Fibroblast of lung (primary cell): ENCODE data around the gene EGLN3. TPM values are rescaled to one million over a fixed set of nuclear protein-coding genes. Genes with fewer than 3 reads are reported as not detected.
"Not testable (repeated sequence)": the region's sequence is repeated elsewhere in the genome, so short reads cannot be mapped to it uniquely, and the experiment has no call there.

ENCODE experiments used
- DNase-seq, 2 donors: peaks; one replicate each; pipeline versions ENCODE4 v3.0.0 to v3.0.0-alpha.2; 2010; ENCODE audit warnings: low read depth in 2 of 2
- H2AFZ ChIP-seq: 2 replicates; pipeline ENCODE4 v1.5.1; 2012; ENCODE audit warnings: low read length, control low read depth, inconsistent platforms
- H3K27ac ChIP-seq: 2 replicates; pipeline ENCODE4 v1.5.1; 2011; ENCODE audit warnings: low read length, control low read depth; ENCODE audit not compliant: insufficient read depth
- H3K27me3 ChIP-seq: 2 replicates; pipeline ENCODE4 v1.5.1; 2011; ENCODE audit warnings: mild to moderate bottlenecking, low read length; ENCODE audit not compliant: control insufficient read depth, insufficient read depth
- H3K36me3 ChIP-seq: 2 replicates; pipeline ENCODE4 v1.5.1; 2011; ENCODE audit warnings: low read length; ENCODE audit not compliant: control insufficient read depth, insufficient read depth
- H3K4me1 ChIP-seq: 2 replicates; pipeline ENCODE4 v1.5.1; 2011; ENCODE audit warnings: low read length; ENCODE audit not compliant: control insufficient read depth, insufficient read depth; ENCODE audit errors: extremely low read depth
- H3K4me2 ChIP-seq: 2 replicates; pipeline ENCODE4 v1.5.1; 2011; ENCODE audit warnings: low read length, control low read depth; ENCODE audit not compliant: insufficient read depth; ENCODE audit errors: extremely low read depth
- H3K4me3 ChIP-seq, 4 experiments: fragments of 200-600 bp in 1 of 4; sonication (generic) in 1 of 4; replicated peaks in 1 of 4; 2 replicates each; pipeline ENCODE4 v1.5.1; 2011 to 2016; ENCODE audit warnings: low read length in 4 of 4, low read depth in 3 of 4, mild to moderate bottlenecking in 3 of 4, control low read depth in 2 of 4, inconsistent platforms in 1 of 4, mixed read lengths in 1 of 4; ENCODE audit not compliant: insufficient read depth in 1 of 4; ENCODE audit errors: control extremely low read depth in 1 of 4
- H3K79me2 ChIP-seq: 2 replicates; pipeline ENCODE4 v1.5.1; 2012; ENCODE audit warnings: mild to moderate bottlenecking, low read length, inconsistent platforms; ENCODE audit not compliant: control insufficient read depth, insufficient read depth
- H3K9ac ChIP-seq: 2 replicates; pipeline ENCODE4 v1.5.1; 2011; ENCODE audit warnings: mild to moderate bottlenecking, low read length, control low read depth; ENCODE audit not compliant: insufficient read depth
- H3K9me3 ChIP-seq: 2 replicates; pipeline ENCODE4 v1.5.1; 2012; ENCODE audit warnings: low read depth, low read length; ENCODE audit not compliant: control insufficient read depth, insufficient read depth
- H4K20me1 ChIP-seq: 2 replicates; pipeline ENCODE4 v1.5.1; 2011; ENCODE audit warnings: low read length; ENCODE audit not compliant: control insufficient read depth, insufficient read depth; ENCODE audit errors: extremely low read depth
- EZH2 ChIP-seq: IDR thresholded peaks from 2 replicates; pipeline ENCODE4 v1.5.1; 2012; ENCODE audit warnings: low read length, control low read depth, mild to moderate bottlenecking; ENCODE audit errors: missing control alignments
- polyA plus RNA-seq, 2 donors: library from polyadenylated mRNA; depleted of rRNA in 1 of 2; stranded (reverse) in 1 of 2; unstranded in 1 of 2; fragments of >200 nt; gene quantifications; 2 replicates each; pipeline ENCODE4 v1.2.1, GENCODE V29; 2011 to 2012; ENCODE audit warnings: missing spikeins in 1 of 2
- total RNA-seq: library from RNA; depleted of rRNA; stranded (reverse); fragments of >200 nt; gene quantifications from 2 replicates; pipeline ENCODE4 v1.2.1, GENCODE V29; 2014
- TF ChIP-seq, protein P1 (sequence below), 2 donors: IDR thresholded peaks in 1 of 2; conservative IDR thresholded peaks in 1 of 2; 1 replicate in 1 of 2; 2 replicates in 1 of 2; pipeline ENCODE4 v1.5.1; 2011 to 2012; ENCODE audit warnings: low read length in 2 of 2, control low read depth in 1 of 2, inconsistent platforms in 1 of 2, low read depth in 1 of 2, mild to moderate bottlenecking in 1 of 2

Gene EGLN3
- total and polyA plus RNA-seq, 2 donors (not counting 1 experiment from before 2014, with no cell fraction given): 0.08 to 0.66 TPM

DNA sequence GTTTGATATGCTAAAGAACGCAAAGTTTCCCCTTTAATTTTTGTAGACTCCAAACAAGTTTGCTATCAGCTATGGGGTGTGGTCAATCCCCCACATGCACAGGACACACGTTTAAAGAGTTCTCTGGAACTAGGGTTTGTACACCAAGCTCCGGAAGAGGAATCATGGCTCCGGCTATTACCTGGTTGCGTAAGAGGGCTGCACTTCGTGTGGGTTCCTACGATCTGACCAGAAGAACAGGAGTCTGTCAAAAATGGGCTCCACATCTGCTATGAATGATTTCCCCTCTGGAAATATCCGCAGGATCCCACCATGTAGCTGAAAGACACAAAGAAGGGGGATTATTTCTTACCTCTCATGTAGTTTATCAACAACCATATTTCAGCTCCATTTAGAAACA, 22.0 kb downstream of the EGLN3 start:
- Histone ChIP-seq H3K27ac (no peak overlapping the region), H3K79me2 (no peaks in the 10 kb centered on the region), H3K27me3 (no peaks in the 10 kb centered on the region), H3K4me3 (no peak overlapping the region), H2AFZ (no peak overlapping the region), H3K9me3 (no peaks in the 10 kb centered on the region), H3K9ac (no peak overlapping the region), H3K36me3 (no peaks in the 10 kb centered on the region), H4K20me1 (no peaks in the 10 kb centered on the region), H3K4me2 (no peak overlapping the region), H3K4me1 (no peaks in the 10 kb centered on the region)
- TF ChIP-seq EZH2: no peak
- TF ChIP-seq, protein P1, sequence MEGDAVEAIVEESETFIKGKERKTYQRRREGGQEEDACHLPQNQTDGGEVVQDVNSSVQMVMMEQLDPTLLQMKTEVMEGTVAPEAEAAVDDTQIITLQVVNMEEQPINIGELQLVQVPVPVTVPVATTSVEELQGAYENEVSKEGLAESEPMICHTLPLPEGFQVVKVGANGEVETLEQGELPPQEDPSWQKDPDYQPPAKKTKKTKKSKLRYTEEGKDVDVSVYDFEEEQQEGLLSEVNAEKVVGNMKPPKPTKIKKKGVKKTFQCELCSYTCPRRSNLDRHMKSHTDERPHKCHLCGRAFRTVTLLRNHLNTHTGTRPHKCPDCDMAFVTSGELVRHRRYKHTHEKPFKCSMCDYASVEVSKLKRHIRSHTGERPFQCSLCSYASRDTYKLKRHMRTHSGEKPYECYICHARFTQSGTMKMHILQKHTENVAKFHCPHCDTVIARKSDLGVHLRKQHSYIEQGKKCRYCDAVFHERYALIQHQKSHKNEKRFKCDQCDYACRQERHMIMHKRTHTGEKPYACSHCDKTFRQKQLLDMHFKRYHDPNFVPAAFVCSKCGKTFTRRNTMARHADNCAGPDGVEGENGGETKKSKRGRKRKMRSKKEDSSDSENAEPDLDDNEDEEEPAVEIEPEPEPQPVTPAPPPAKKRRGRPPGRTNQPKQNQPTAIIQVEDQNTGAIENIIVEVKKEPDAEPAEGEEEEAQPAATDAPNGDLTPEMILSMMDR (conservative IDR thresholded peaks at IDR 0.05 in 1 of 2, IDR thresholded peaks at IDR 0.05 in 1 of 2; ENCODE audit: low read depth in 1 of 2, low read length in 2 of 2): no peak
- no peak for DNase-seq

DNA sequence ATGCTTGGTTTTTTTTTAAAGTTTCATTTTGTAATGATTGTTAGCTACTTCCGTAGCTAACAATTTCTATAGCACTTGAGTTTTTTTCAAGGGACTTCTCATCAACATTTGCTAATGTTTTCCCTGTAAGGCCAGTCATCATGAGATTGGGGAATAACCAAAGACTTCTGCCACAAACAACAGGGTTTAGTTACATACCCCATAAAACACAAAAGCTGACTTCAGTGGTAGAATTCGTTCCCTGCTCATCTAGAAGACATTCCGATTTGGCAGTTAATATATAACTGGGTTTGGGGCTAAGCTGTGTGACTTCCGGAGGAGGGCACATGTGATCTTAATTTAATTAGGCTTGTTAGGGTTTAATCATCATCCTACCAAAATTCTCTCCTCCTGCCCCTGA, 22.9 kb downstream of the EGLN3 start:
- H3K27ac ChIP-seq: no peak overlapping the region
- H3K9me3 ChIP-seq: no peaks in the 10 kb centered on the region
- no peaks in the 10 kb centered on the region for H3K4me1 ChIP-seq
- H4K20me1 ChIP-seq: no peaks in the 10 kb centered on the region
- no peaks in the 10 kb centered on the region for H3K79me2 ChIP-seq
- no peak for DNase-seq
- no peaks in the 10 kb centered on the region for H3K36me3 ChIP-seq
- H3K9ac ChIP-seq: no peak overlapping the region
- H3K4me3 ChIP-seq: no peak overlapping the region
- H3K4me2 ChIP-seq: no peak overlapping the region
- TF ChIP-seq, protein P1 (conservative IDR thresholded peaks at IDR 0.05 in 1 of 2, IDR thresholded peaks at IDR 0.05 in 1 of 2; ENCODE audit: low read depth in 1 of 2, low read length in 2 of 2): no peak
- no peak for TF ChIP-seq EZH2
- H3K27me3 ChIP-seq: no peaks in the 10 kb centered on the region
- no peak overlapping the region for H2AFZ ChIP-seq

DNA sequence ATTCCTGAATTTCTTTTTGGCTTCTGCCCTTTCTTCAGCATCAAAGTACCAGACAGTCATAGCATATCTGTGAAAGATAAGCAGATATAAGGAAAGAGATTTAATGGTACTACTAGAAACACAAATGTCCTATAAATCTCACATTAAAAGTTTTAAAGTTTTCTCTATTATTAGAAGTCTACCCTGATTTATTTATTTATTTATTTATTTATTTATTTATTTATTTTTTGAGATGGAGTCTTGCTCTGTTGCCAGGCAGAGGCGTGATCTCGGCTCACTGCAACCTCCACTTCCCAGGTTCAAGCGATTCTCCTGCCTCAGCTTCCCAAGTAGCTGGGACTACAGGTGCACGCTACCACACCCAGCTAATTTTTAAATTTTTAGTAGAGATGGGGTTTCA, 23.9 kb downstream of the EGLN3 start:
- not testable (repeated sequence) for H3K36me3 ChIP-seq, H3K9me3 ChIP-seq, DNase-seq, H3K27me3 ChIP-seq, H3K27ac ChIP-seq, H3K4me2 ChIP-seq, H2AFZ ChIP-seq, H4K20me1 ChIP-seq, H3K9ac ChIP-seq, H3K4me3 ChIP-seq, H3K79me2 ChIP-seq, H3K4me1 ChIP-seq
